Mucosa of descending colon (tissue), 3 donors: ENCODE results near the gene RARS1. TPM values are rescaled to one million over a fixed set of nuclear protein-coding genes. Genes with fewer than 3 reads are reported as not detected.

Experiments
- ATAC-seq: fragments of 200-7000 bp; cut with Tn5 transposase; one replicate; pipeline ENCODE4 v1.9.1; 2020; ENCODE audit warnings: mild to moderate bottlenecking, moderate library complexity
- DNase-seq, 3 donors: peaks; one replicate each; pipeline ENCODE4 v3.0.0-alpha.2; 2020
- H3K36me3 ChIP-seq: fragments of 200-600 bp; one replicate; pipeline ENCODE4 v1.8.0; 2021; ENCODE audit warnings: low read depth, mild to moderate bottlenecking
- H3K4me1 ChIP-seq: fragments of 200-600 bp; one replicate; pipeline ENCODE4 v1.8.0; 2021; ENCODE audit warnings: low read depth, mild to moderate bottlenecking
- H3K4me3 ChIP-seq: fragments of 200-600 bp; one replicate; pipeline ENCODE4 v1.8.0; 2021; ENCODE audit warnings: mild to moderate bottlenecking
- H3K9me3 ChIP-seq: fragments of 200-600 bp; one replicate; pipeline ENCODE4 v1.8.0; 2021; ENCODE audit warnings: mild to moderate bottlenecking
- CTCF ChIP-seq: fragments of 200-600 bp; IDR thresholded peaks from one replicate; pipeline ENCODE4 v1.8.0; 2022; ENCODE audit warnings: antibody characterized with exemption, mild to moderate bottlenecking
- intact Hi-C, 2 donors: fragments of 100-400 bp; cut with DNase I in 1 of 2; cut with micrococcal nuclease in 1 of 2; formaldehyde crosslinking; loops; one replicate each; pipeline versions ENCODE4 v1.11.0 to v1.11.1; 2022; cut with DNase I, micrococcal nuclease
- total RNA-seq, 3 donors: library from RNA; stranded (reverse); fragmentation: NEBNext Ultra II Directional in 2 of 3; extraction: Animal tissue kit (Norgen Biotek cat#: 25700) in 2 of 3; gene quantifications; one replicate each; pipeline versions ENCODE4 v1.2.1 to v1.2.4, GENCODE V29; 2021 to 2023
- donor health status: DM: no; HTN: no; CAD: no; lungs with moderate emphysema.
- donor health status: DM: no; HTN: no; CAD: no.
- donor health status: DM: no; HTN: yes; CAD: no.

RARS1 gene
- total RNA-seq, 3 donors from 2014 or later, result 56.8 to 71.9 (median 63.7) TPM

GRCh38 chr5:168479166-168479565, 7.1 kb upstream of the RARS1 start:
- Histone ChIP-seq H3K4me3 (no peak overlapping the region), H3K4me1 (no peaks in the 10 kb centered on the region), H3K36me3 (no peaks in the 10 kb centered on the region), H3K9me3 (no peaks in the 10 kb centered on the region)
- intact Hi-C loops, result no loop called here
- TF ChIP-seq CTCF, result no peak
- DNase-seq (no peak), ATAC-seq (no peak)

- Histone ChIP-seq H3K9me3 (no peaks in the 10 kb centered on the region), H3K36me3 (no peaks in the 10 kb centered on the region), H3K4me1 (no peaks in the 10 kb centered on the region), H3K4me3 (no peak overlapping the region)
- TF ChIP-seq CTCF, result no peak
- no peak for ATAC-seq
- no peak for DNase-seq
- intact Hi-C loops, result no loop called here
Observed at GRCh38 chr5:168480601-168481000, 5.7 kb upstream of the RARS1 start.

- Histone ChIP-seq H3K4me1 (peaks cover 3% of the 10 kb centered on the region), H3K4me3 (no peak overlapping the region), H3K9me3 (no peaks in the 10 kb centered on the region), H3K36me3 (no peaks in the 10 kb centered on the region)
- intact Hi-C loops, result no loop called here
- TF ChIP-seq CTCF, result no peak
- DNase-seq (no peak), ATAC-seq (no peak)
Observed at GRCh38 chr5:168481330-168481788, 4.9 kb upstream of the RARS1 start.

- H3K4me3 ChIP-seq, result no peak overlapping the region
- peaks cover 3% of the 10 kb centered on the region for H3K4me1 ChIP-seq
- intact Hi-C loops, result no loop called here
- DNase-seq (no peak), ATAC-seq (no peak)
- no peaks in the 10 kb centered on the region for H3K9me3 ChIP-seq
- no peaks in the 10 kb centered on the region for H3K36me3 ChIP-seq
- no peak for TF ChIP-seq CTCF
Observed at GRCh38 chr5:168482361-168482760, 3.9 kb upstream of the RARS1 start.

- no peaks in the 10 kb centered on the region for H3K9me3 ChIP-seq
- H3K4me1 ChIP-seq, result peaks cover 3% of the 10 kb centered on the region
- no peak for TF ChIP-seq CTCF
- no peak for ATAC-seq
- H3K4me3 ChIP-seq, result no peak overlapping the region
- H3K36me3 ChIP-seq, result no peaks in the 10 kb centered on the region
- no peak for DNase-seq
- intact Hi-C loops, result no loop called here
Observed at GRCh38 chr5:168489059-168489458, 2.8 kb downstream of the RARS1 start.

- ATAC-seq, result no peak
- no peak overlapping the region for H3K4me3 ChIP-seq
- no peak for TF ChIP-seq CTCF
- intact Hi-C loops, result no loop called here
- no peak for DNase-seq
- H3K36me3 ChIP-seq, result peaks cover 14% of the 10 kb centered on the region
- H3K4me1 ChIP-seq, result no peaks in the 10 kb centered on the region
- no peaks in the 10 kb centered on the region for H3K9me3 ChIP-seq
Observed at GRCh38 chr5:168494057-168494555, 7.8 kb downstream of the RARS1 start.
